GM10248 (cell line): ENCODE measurements around the gene SNAPIN.

Experiments
- CTCF ChIA-PET: fragments of 300-600 bp; sonication (Branson Sonifier 250); formaldehyde crosslinking; extraction: SDS; loops from one replicate; lab custom pipeline; 2021; ENCODE audit warnings: antibody characterized with exemption; lab: Yijun Ruan, JAX
- POLR2A ChIA-PET: fragments of 350-650 bp; sonication (Branson Sonifier 250); formaldehyde crosslinking; extraction: SDS; loops from one replicate; lab custom pipeline; 2020; ENCODE audit warnings: antibody characterized with exemption; lab: Yijun Ruan, JAX
- DNase-seq: peaks from one replicate; pipeline ENCODE4 v3.0.0; 2012; ENCODE audit errors: extremely low spot score
- CTCF ChIP-seq: IDR thresholded peaks from 2 replicates; pipeline ENCODE4 v1.5.1; 2012; ENCODE audit warnings: mild to moderate bottlenecking, low read depth; ENCODE audit errors: extremely low read depth, missing control alignments, control extremely low read depth

The SNAPIN gene

DNA sequence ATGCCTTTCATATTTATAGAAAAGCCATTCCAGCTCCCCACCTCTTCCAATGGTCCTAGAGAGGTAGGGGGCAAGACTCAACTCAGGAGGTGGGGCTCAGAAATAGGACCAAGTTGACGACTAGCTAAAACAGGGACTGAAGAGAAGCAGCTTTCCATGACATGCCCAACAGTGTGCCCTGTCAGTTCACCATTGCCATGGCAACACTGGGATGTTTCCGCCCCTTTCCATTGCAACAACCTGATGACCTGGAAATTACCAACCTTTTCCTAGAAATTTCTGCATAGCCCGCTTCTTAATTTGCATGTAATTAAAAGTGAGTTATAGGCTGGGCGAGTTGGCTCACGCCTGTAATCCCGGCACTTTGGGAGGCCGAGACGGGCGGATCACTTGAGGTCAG lies 47.0 kb downstream of the SNAPIN start:
- no peak for DNase-seq
- no peak for TF ChIP-seq CTCF
- ChIA-PET POLR2A (no interaction called here), CTCF (no interaction called here)

DNA sequence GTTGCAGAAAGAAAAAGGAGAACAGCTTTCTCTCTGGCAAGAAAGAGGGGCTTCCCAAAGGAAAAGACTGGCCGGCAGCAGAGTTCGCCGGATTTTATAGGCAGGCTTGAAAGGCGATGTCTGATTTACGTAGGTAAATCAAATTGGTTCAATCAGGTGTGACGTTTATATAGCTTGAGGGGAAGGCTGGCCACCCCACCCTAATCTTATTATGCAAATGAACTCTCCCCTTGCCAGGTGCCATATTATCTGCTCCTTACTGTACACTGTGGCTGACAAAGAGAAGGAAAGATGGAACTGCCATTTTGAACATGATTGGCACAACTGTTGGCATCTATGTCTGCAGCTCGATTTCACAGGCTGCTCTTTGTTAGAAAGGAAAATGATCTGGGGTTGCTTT lies 52.5 kb downstream of the SNAPIN start:
- no peak for TF ChIP-seq CTCF
- POLR2A ChIA-PET = no interaction called here

More for the DNA sequence above, 52.5 kb downstream of the SNAPIN start:
- no peak for DNase-seq
- CTCF ChIA-PET = no interaction called here
